GM12878 (cell line): Measurements from ENCODE around the gene MTHFD1L. TPM values are rescaled to one million over a fixed set of nuclear protein-coding genes. Genes with fewer than 3 reads are reported as not detected.

Source experiments
- LARP7 ChIP-seq: fragments of 450-650 bp; IDR thresholded peaks from 2 replicates; pipeline ENCODE4 v1.6.1; 2017; ENCODE audit warnings: mild to moderate bottlenecking
- polyA plus RNA-seq, 11 experiments: library from polyadenylated mRNA; depleted of rRNA in 4 of 11; unstranded in 6 of 11; stranded (reverse) in 5 of 11; fragments of >200 nt; fragmentation: Nextera tagmentation in 4 of 11; fragmentation: Illumina TruSeq in 1 of 11; extraction: Ambion mirVana in 4 of 11; extraction: Trizol in 1 of 11; gene quantifications; 1 replicate in 1 of 11; 2 replicates in 10 of 11; pipeline versions ENCODE4 v1.2.1 to v1.2.3, GENCODE V29; 2011 to 2016; ENCODE audit warnings: inconsistent platforms in 2 of 11, missing spikeins in 2 of 11, low read depth in 1 of 11
- total RNA-seq, 4 experiments: library from RNA; depleted of rRNA in 3 of 4; stranded (reverse); fragments of >200 nt in 3 of 4; fragmentation: Illumina TruSeq in 1 of 4; extraction: Trizol in 1 of 4; gene quantifications; 2 replicates each; pipeline versions ENCODE4 v1.2.1 to v1.2.3, GENCODE V29; 2013 to 2021
- TF ChIP-seq, protein P1 (sequence below): fragments of 450-650 bp; formaldehyde crosslinking; IDR thresholded peaks from 2 replicates; pipeline ENCODE4 v1.5.0; 2022; ENCODE audit warnings: mild to moderate bottlenecking, missing genetic modification characterization
- TF ChIP-seq, protein P2 (sequence below): IDR thresholded peaks from 2 replicates; pipeline ENCODE4 v1.6.1; 2011; ENCODE audit warnings: mild to moderate bottlenecking, low read depth, low read length, moderate library complexity; ENCODE audit not compliant: insufficient replicate concordance
- TF ChIP-seq, protein P3 (sequence below): fragments of 450-650 bp; conservative IDR thresholded peaks from 2 replicates; pipeline ENCODE4 v1.6.1; 2017; ENCODE audit warnings: mild to moderate bottlenecking, moderate library complexity

MTHFD1L gene
- total and polyA plus RNA-seq, 10 of the 15 experiments (the other 5 are each of a cell fraction or from before 2014, with no cell fraction given) = 11.7 to 75.5 (median 28.8) TPM

DNA sequence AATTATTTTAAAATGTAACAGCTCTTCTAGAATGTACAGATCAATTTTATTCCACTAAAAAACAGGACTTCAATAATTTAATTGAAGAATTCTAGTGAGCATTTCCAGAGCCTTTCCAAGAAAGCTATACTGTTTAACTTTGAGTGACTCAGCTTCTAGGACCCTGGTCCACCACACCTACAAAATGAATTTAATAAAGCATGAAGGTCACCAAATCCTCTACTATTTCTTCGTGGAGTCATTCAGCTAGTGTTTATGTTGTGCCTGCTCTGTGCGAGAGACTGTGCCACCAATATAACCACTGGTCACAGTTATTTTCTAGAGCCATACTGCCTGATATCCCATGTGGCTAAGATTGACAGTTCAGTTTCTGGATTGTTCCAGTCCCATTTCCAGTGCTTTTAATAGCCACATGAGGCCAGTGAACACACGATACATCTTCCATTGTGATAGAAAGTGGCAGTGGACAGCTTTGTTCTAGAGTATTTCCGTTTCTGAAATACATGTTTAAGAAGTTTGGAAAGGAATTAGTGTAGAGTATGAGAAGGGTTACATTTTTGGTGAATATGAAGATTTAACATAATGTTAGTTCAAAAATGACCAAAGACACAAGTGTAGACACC, 160.7 kb downstream of the MTHFD1L start (continued):
- TF ChIP-seq, protein P1, sequence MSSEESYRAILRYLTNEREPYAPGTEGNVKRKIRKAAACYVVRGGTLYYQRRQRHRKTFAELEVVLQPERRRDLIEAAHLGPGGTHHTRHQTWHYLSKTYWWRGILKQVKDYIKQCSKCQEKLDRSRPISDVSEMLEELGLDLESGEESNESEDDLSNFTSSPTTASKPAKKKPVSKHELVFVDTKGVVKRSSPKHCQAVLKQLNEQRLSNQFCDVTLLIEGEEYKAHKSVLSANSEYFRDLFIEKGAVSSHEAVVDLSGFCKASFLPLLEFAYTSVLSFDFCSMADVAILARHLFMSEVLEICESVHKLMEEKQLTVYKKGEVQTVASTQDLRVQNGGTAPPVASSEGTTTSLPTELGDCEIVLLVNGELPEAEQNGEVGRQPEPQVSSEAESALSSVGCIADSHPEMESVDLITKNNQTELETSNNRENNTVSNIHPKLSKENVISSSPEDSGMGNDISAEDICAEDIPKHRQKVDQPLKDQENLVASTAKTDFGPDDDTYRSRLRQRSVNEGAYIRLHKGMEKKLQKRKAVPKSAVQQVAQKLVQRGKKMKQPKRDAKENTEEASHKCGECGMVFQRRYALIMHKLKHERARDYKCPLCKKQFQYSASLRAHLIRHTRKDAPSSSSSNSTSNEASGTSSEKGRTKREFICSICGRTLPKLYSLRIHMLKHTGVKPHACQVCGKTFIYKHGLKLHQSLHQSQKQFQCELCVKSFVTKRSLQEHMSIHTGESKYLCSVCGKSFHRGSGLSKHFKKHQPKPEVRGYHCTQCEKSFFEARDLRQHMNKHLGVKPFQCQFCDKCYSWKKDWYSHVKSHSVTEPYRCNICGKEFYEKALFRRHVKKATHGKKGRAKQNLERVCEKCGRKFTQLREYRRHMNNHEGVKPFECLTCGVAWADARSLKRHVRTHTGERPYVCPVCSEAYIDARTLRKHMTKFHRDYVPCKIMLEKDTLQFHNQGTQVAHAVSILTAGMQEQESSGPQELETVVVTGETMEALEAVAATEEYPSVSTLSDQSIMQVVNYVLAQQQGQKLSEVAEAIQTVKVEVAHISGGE (CRISPR knock-in tag) = no peak
- TF ChIP-seq, protein P2, sequence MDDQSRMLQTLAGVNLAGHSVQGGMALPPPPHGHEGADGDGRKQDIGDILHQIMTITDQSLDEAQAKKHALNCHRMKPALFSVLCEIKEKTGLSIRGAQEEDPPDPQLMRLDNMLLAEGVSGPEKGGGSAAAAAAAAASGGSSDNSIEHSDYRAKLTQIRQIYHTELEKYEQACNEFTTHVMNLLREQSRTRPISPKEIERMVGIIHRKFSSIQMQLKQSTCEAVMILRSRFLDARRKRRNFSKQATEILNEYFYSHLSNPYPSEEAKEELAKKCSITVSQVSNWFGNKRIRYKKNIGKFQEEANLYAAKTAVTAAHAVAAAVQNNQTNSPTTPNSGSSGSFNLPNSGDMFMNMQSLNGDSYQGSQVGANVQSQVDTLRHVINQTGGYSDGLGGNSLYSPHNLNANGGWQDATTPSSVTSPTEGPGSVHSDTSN = no peak
- TF ChIP-seq LARP7 = no peak
- TF ChIP-seq, protein P3, sequence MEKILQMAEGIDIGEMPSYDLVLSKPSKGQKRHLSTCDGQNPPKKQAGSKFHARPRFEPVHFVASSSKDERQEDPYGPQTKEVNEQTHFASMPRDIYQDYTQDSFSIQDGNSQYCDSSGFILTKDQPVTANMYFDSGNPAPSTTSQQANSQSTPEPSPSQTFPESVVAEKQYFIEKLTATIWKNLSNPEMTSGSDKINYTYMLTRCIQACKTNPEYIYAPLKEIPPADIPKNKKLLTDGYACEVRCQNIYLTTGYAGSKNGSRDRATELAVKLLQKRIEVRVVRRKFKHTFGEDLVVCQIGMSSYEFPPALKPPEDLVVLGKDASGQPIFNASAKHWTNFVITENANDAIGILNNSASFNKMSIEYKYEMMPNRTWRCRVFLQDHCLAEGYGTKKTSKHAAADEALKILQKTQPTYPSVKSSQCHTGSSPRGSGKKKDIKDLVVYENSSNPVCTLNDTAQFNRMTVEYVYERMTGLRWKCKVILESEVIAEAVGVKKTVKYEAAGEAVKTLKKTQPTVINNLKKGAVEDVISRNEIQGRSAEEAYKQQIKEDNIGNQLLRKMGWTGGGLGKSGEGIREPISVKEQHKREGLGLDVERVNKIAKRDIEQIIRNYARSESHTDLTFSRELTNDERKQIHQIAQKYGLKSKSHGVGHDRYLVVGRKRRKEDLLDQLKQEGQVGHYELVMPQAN = no peak
